CD14-positive monocyte (primary cell): ENCODE results near the gene MORN5. TPM values are rescaled to one million over a fixed set of nuclear protein-coding genes. Genes with fewer than 3 reads are reported as not detected.

Source experiments
- DNase-seq, 3 donors: peaks; one replicate each; pipeline ENCODE4 v3.0.0-alpha.2; 2011 to 2022
- H2AFZ ChIP-seq: 2 replicates; pipeline ENCODE4 v1.6.0; 2012; ENCODE audit warnings: mild to moderate bottlenecking, low read depth, low read length, inconsistent platforms; ENCODE audit not compliant: insufficient read depth, poor library complexity, severe bottlenecking
- H3K27ac ChIP-seq, 2 donors: 1 replicate in 1 of 2; 2 replicates in 1 of 2; pipeline ENCODE4 v1.5.1; 2012 to 2013; ENCODE audit warnings: low read length in 2 of 2, control low read depth in 1 of 2, inconsistent platforms in 1 of 2, low read depth in 1 of 2, mild to moderate bottlenecking in 1 of 2
- H3K27me3 ChIP-seq, 2 donors: one replicate each; pipeline versions ENCODE4 v1.6.0 to v1.6.1; 2011 to 2013; ENCODE audit warnings: low read length in 2 of 2; ENCODE audit not compliant: control insufficient read depth in 2 of 2, insufficient read depth in 2 of 2
- H3K36me3 ChIP-seq, 2 donors: replicated peaks in 1 of 2; 1 replicate in 1 of 2; 2 replicates in 1 of 2; pipeline versions ENCODE4 v1.5.1 to v1.6.1; 2012 to 2013; ENCODE audit warnings: low read length in 2 of 2, control low read depth in 1 of 2, inconsistent platforms in 1 of 2, mild to moderate bottlenecking in 1 of 2; ENCODE audit not compliant: insufficient read depth in 2 of 2, control insufficient read depth in 1 of 2
- H3K4me1 ChIP-seq, 2 donors: 1 replicate in 1 of 2; 2 replicates in 1 of 2; pipeline versions ENCODE4 v1.5.1 to v1.6.1; 2012 to 2013; ENCODE audit warnings: low read length in 2 of 2, control low read depth in 1 of 2, inconsistent platforms in 1 of 2, mild to moderate bottlenecking in 1 of 2, moderate library complexity in 1 of 2; ENCODE audit not compliant: insufficient read depth in 2 of 2, control insufficient read depth in 1 of 2
- H3K4me2 ChIP-seq: replicated peaks from 2 replicates; pipeline ENCODE3; 2012; ENCODE audit warnings: low read length, moderate library complexity, mild to moderate bottlenecking; ENCODE audit not compliant: poor library complexity, severe bottlenecking; ENCODE audit errors: extremely low read depth
- H3K4me3 ChIP-seq, 3 experiments: fragments of 200-600 bp in 1 of 3; sonication (generic) in 1 of 3; replicated peaks in 1 of 3; 1 replicate in 2 of 3; 2 replicates in 1 of 3; pipeline ENCODE4 v1.5.1; 2011 to 2013; ENCODE audit warnings: low read length in 3 of 3, mild to moderate bottlenecking in 3 of 3, control low read depth in 2 of 3, low read depth in 2 of 3, inconsistent platforms in 1 of 3, moderate library complexity in 1 of 3
- H3K79me2 ChIP-seq: 2 replicates; pipeline ENCODE4 v1.6.0; 2012; ENCODE audit warnings: mild to moderate bottlenecking, control low read depth, inconsistent platforms, low read length, moderate library complexity; ENCODE audit not compliant: insufficient read depth
- H3K9ac ChIP-seq: 2 replicates; pipeline ENCODE4 v1.6.0; 2017; ENCODE audit warnings: low read length, mild to moderate bottlenecking; ENCODE audit not compliant: insufficient read depth, poor library complexity, severe bottlenecking
- H3K9me3 ChIP-seq, 2 donors: replicated peaks in 1 of 2; 1 replicate in 1 of 2; 2 replicates in 1 of 2; pipeline versions ENCODE4 v1.5.1 to v1.6.1; 2012 to 2013; ENCODE audit warnings: low read length in 2 of 2, control low read depth in 1 of 2; ENCODE audit not compliant: control insufficient read depth in 1 of 2, insufficient read depth in 1 of 2
- H4K20me1 ChIP-seq: 2 replicates; pipeline ENCODE4 v1.6.0; 2012; ENCODE audit warnings: mild to moderate bottlenecking, low read length, control low read depth, moderate library complexity; ENCODE audit not compliant: insufficient read depth
- H3K27ac Mint-ChIP-seq, 7 donors: one replicate each; pipeline ENCODE4 v1.8.0; 2020; ENCODE audit warnings: mild to moderate bottlenecking in 7 of 7, mixed read lengths in 7 of 7, moderate library complexity in 6 of 7, inconsistent platforms in 2 of 7
- H3K27me3 Mint-ChIP-seq, 3 donors: one replicate each; pipeline ENCODE4 v1.8.0; 2021 to 2022; ENCODE audit warnings: low read depth in 3 of 3, mild to moderate bottlenecking in 3 of 3, mixed read lengths in 3 of 3, moderate library complexity in 3 of 3, inconsistent platforms in 1 of 3
- H3K36me3 Mint-ChIP-seq, 2 donors: one replicate each; pipeline ENCODE4 v1.8.0; 2020; ENCODE audit warnings: mixed read lengths in 2 of 2, inconsistent platforms in 1 of 2, mild to moderate bottlenecking in 1 of 2
- H3K4me1 Mint-ChIP-seq: one replicate; pipeline ENCODE4 v1.8.0; 2020; ENCODE audit warnings: mild to moderate bottlenecking, mixed read lengths
- H3K4me3 Mint-ChIP-seq, 2 donors: one replicate each; pipeline ENCODE4 v1.8.0; 2020; ENCODE audit warnings: mild to moderate bottlenecking in 2 of 2, mixed read lengths in 2 of 2, moderate library complexity in 1 of 2
- H3K9me3 Mint-ChIP-seq, 7 donors: one replicate each; pipeline ENCODE4 v1.8.0; 2020 to 2022; ENCODE audit warnings: mixed read lengths in 7 of 7, mild to moderate bottlenecking in 6 of 7, moderate library complexity in 6 of 7, inconsistent platforms in 2 of 7
- WGBS: methylation state at CpG from one replicate; pipeline ENCODE4 v1.1.5; 2013; ENCODE audit warnings: missing lambda C conversion rate; ENCODE audit not compliant: insufficient coverage; 5-methylcytosine and 5-hydroxymethylcytosine counted together
- intact Hi-C, 2 donors: fragments of 100-400 bp; cut with micrococcal nuclease; formaldehyde crosslinking; loops; one replicate each; pipeline versions ENCODE4 v1.15.0 to v1.15.1; 2023
- polyA plus RNA-seq, 3 donors: library from polyadenylated mRNA; depleted of rRNA in 1 of 3; unstranded in 2 of 3; stranded (reverse) in 1 of 3; fragments of 300-500 nt in 2 of 3; fragments of >200 nt in 1 of 3; fragmentation: Illumina TruSeq in 2 of 3; gene quantifications; 1 replicate in 2 of 3; 2 replicates in 1 of 3; pipeline ENCODE4 v1.2.3, GENCODE V29; 2012 to 2021
- TF ChIP-seq, protein P1 (sequence below): fragments of 200-600 bp; IDR thresholded peaks from one replicate; pipeline ENCODE4 v1.8.0; 2022; ENCODE audit warnings: antibody characterized with exemption, mild to moderate bottlenecking

MORN5 gene
- polyA plus RNA-seq, 3 donors = not detected

DNA sequence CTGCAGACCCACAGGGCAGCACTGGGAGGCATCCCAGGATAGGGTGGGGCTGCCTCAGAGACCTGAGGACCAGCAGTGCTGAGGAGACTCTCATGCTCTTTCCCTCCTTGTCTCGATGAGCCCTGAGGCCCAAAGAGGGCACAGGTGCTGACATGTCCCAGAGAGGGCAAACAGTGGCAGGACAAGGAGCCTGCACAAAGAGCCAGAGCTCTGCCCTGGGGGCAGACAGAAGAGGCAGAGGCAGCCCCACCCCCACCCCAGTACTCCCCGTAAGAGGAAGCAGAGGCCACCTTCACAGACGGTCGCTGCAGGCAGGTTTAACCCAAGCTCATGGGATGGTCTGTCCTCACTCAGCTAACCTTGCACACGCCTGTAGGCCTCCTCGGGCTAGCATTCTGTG, 37.2 kb upstream of the MORN5 start:
- DNase-seq = no peak
- Mint-ChIP-seq H3K9me3 (peaks cover 0 to 5% (median 1%) of the 10 kb centered on the region in 7 donors), H3K36me3 (no peaks in the 10 kb centered on the region), H3K4me1 (peaks cover 12% of the 10 kb centered on the region), H3K27me3 (peaks cover 29 to 34% (median 31%) of the 10 kb centered on the region in 3 donors), H3K4me3 (no peak overlapping the region), H3K27ac (no peak overlapping the region)
- 51% methylated on average over 3 of the region's 6 CpGs for WGBS
- intact Hi-C loops = loop anchor here (10.0 kb wide), 2 partner anchors 332 to 692 kb away; no protein-coding TSS in a partner anchor
- Histone ChIP-seq H3K4me2 (no peak overlapping the region), H2AFZ (no peak overlapping the region), H3K27ac (no peak overlapping the region), H4K20me1 (no peaks in the 10 kb centered on the region), H3K4me3 (no peak overlapping the region), H3K9ac (no peak overlapping the region), H3K79me2 (no peaks in the 10 kb centered on the region), H3K27me3 (peaks cover 18 to 23% of the 10 kb centered on the region in 2 donors), H3K4me1 (peaks cover 4 to 9% of the 10 kb centered on the region in 2 donors), H3K9me3 (peaks cover under 1 to 5% of the 10 kb centered on the region in 2 donors), H3K36me3 (no peaks in the 10 kb centered on the region)
- TF ChIP-seq, protein P1, sequence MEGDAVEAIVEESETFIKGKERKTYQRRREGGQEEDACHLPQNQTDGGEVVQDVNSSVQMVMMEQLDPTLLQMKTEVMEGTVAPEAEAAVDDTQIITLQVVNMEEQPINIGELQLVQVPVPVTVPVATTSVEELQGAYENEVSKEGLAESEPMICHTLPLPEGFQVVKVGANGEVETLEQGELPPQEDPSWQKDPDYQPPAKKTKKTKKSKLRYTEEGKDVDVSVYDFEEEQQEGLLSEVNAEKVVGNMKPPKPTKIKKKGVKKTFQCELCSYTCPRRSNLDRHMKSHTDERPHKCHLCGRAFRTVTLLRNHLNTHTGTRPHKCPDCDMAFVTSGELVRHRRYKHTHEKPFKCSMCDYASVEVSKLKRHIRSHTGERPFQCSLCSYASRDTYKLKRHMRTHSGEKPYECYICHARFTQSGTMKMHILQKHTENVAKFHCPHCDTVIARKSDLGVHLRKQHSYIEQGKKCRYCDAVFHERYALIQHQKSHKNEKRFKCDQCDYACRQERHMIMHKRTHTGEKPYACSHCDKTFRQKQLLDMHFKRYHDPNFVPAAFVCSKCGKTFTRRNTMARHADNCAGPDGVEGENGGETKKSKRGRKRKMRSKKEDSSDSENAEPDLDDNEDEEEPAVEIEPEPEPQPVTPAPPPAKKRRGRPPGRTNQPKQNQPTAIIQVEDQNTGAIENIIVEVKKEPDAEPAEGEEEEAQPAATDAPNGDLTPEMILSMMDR = no peak

DNA sequence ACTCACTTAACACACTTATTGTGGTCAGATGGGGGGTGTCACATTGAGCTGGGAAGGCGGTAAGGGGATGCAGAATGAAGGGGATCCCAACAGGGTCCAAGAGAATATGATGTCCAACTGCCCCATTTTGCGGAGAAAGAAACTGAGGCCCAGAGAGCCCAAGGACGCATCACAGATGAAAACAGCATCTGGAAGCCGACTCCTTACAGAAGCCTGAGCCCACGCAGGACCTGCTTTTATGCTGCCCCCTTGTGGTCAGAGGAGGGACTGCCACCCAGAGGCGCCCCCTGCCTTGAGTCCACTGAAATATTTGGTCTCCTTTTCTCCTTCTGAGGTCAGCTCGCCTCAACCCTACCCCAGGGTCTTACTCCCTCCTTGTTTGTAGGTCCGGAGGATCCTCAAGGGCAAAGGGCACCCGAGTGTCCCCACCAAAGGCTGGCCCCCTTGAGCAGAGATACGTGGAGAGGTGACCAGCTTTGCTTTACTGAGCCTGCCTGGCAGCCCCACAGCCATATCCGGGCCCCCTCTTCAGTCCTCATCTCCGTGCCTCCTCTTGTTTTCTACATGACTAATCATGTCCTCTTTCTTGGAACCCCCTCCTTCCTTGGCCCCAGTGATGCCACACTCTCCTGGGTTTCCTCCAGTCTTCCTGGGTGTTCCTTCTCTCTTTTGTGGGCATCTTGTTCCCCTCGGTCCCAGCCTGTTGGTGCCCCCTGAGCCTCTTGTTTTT, 36.6 kb upstream of the MORN5 start:
- Histone ChIP-seq H3K4me3 (no peak overlapping the region), H3K36me3 (no peaks in the 10 kb centered on the region), H3K79me2 (no peaks in the 10 kb centered on the region), H3K4me2 (no peak overlapping the region), H3K9ac (no peak overlapping the region), H4K20me1 (no peaks in the 10 kb centered on the region), H3K4me1 (peaks cover 4 to 9% of the 10 kb centered on the region in 2 donors), H2AFZ (no peak overlapping the region), H3K27ac (no peak overlapping the region), H3K27me3 (peaks cover 18 to 29% of the 10 kb centered on the region in 2 donors), H3K9me3 (peaks cover 0 to 5% of the 10 kb centered on the region in 2 donors)
- intact Hi-C loops = loop anchor here (10.0 kb wide), 2 partner anchors 332 to 692 kb away; no protein-coding TSS in a partner anchor
- peaks cover 0 to 4% (median 1%) of the 10 kb centered on the region in 7 donors for H3K9me3 Mint-ChIP-seq
- DNase-seq = peak; percentile 40 to 60 (median 47)
- peak overlapping the region in 1 of 7 donors; percentile 28 for H3K27ac Mint-ChIP-seq
- no peaks in the 10 kb centered on the region for H3K36me3 Mint-ChIP-seq
- TF ChIP-seq, protein P1 = peak; percentile 95
- peaks cover 12% of the 10 kb centered on the region for H3K4me1 Mint-ChIP-seq
- WGBS = 30% methylated on average over 11 of the region's 13 CpGs
- peaks cover 33 to 38% (median 37%) of the 10 kb centered on the region in 3 donors for H3K27me3 Mint-ChIP-seq
- H3K4me3 Mint-ChIP-seq = no peak overlapping the region
